Osteoblast (primary cell): ENCODE data around the gene TBXAS1. TPM values are rescaled to one million over a fixed set of nuclear protein-coding genes. Genes with fewer than 3 reads are reported as not detected.
A peak's percentile ranks its signal among the peaks of the same experiment; 100 is the strongest.

ENCODE experiments used
- DNase-seq: peaks from one replicate; pipeline ENCODE4 v3.0.0; 2011; ENCODE audit warnings: low spot score, mixed read lengths; ENCODE audit not compliant: insufficient read length; ENCODE audit errors: missing footprints
- H2AFZ ChIP-seq: 2 replicates; pipeline ENCODE4 v1.6.0; 2011; ENCODE audit warnings: mild to moderate bottlenecking, low read length
- H3K27ac ChIP-seq: 2 replicates; pipeline ENCODE4 v1.5.1; 2011; ENCODE audit warnings: mild to moderate bottlenecking, low read depth, low read length, moderate library complexity
- H3K27me3 ChIP-seq: 2 replicates; pipeline ENCODE4 v1.6.0; 2012; ENCODE audit warnings: mild to moderate bottlenecking, control low read depth, inconsistent platforms, low read length, moderate library complexity; ENCODE audit not compliant: insufficient read depth
- H3K36me3 ChIP-seq: 2 replicates; pipeline ENCODE4 v1.5.1; 2011; ENCODE audit warnings: mild to moderate bottlenecking, low read length, control low read depth, moderate library complexity; ENCODE audit not compliant: insufficient read depth
- H3K4me1 ChIP-seq: 2 replicates; pipeline ENCODE4 v1.5.1; 2011; ENCODE audit warnings: mild to moderate bottlenecking, low read length, control low read depth, moderate library complexity; ENCODE audit not compliant: insufficient read depth
- H3K4me2 ChIP-seq: 2 replicates; pipeline ENCODE4 v1.6.0; 2011; ENCODE audit warnings: mild to moderate bottlenecking, low read length; ENCODE audit not compliant: insufficient read depth
- H3K4me3 ChIP-seq: fragments of 200-600 bp; sonication (generic); 3 replicates; pipeline ENCODE4 v1.5.1; 2012; ENCODE audit warnings: mild to moderate bottlenecking, low read length, inconsistent platforms; ENCODE audit not compliant: insufficient read depth
- H3K79me2 ChIP-seq: 2 replicates; pipeline ENCODE4 v1.6.0; 2012; ENCODE audit warnings: mild to moderate bottlenecking, low read length, control low read depth, inconsistent platforms; ENCODE audit not compliant: insufficient read depth
- H3K9me3 ChIP-seq: 2 replicates; pipeline ENCODE4 v1.5.1; 2011; ENCODE audit warnings: low read depth, low read length, control low read depth
- H4K20me1 ChIP-seq: 2 replicates; pipeline ENCODE4 v1.6.0; 2012; ENCODE audit warnings: mild to moderate bottlenecking, low read length, control low read depth; ENCODE audit not compliant: insufficient read depth
- CTCF ChIP-seq: IDR thresholded peaks from 2 replicates; pipeline ENCODE4 v1.5.1; 2011; ENCODE audit warnings: mild to moderate bottlenecking, low read depth, low read length, moderate library complexity; ENCODE audit errors: extremely low read depth
- total RNA-seq: library from RNA; depleted of rRNA; stranded (reverse); fragments of >200 nt; gene quantifications from 2 replicates; pipeline ENCODE4 v1.2.3, GENCODE V29; 2012

The TBXAS1 gene
- total RNA-seq, 1 donor: 0.72 TPM

GRCh38 chr7:140057143-140057535 is 228.1 kb downstream of the TBXAS1 start:
- Histone ChIP-seq H3K4me3 (no peak overlapping the region), H3K9me3 (no peaks in the 10 kb centered on the region), H3K27me3 (no peaks in the 10 kb centered on the region), H2AFZ (no peak overlapping the region), H3K36me3 (no peaks in the 10 kb centered on the region), H4K20me1 (no peaks in the 10 kb centered on the region), H3K4me2 (no peak overlapping the region), H3K79me2 (peaks cover 13% of the 10 kb centered on the region), H3K27ac (no peak overlapping the region), H3K4me1 (peaks cover 33% of the 10 kb centered on the region)
- no peak for TF ChIP-seq CTCF
- DNase-seq: no peak

- Histone ChIP-seq H4K20me1 (no peaks in the 10 kb centered on the region), H3K4me2 (no peak overlapping the region), H3K27ac (no peak overlapping the region), H3K9me3 (no peaks in the 10 kb centered on the region), H3K27me3 (no peaks in the 10 kb centered on the region), H3K4me3 (no peak overlapping the region), H3K36me3 (no peaks in the 10 kb centered on the region), H2AFZ (no peak overlapping the region), H3K4me1 (peaks cover 33% of the 10 kb centered on the region), H3K79me2 (peaks cover 13% of the 10 kb centered on the region)
- no peak for DNase-seq
- no peak for TF ChIP-seq CTCF
Observed at GRCh38 chr7:140058517-140058916, 229.5 kb downstream of the TBXAS1 start.

- peaks cover 33% of the 10 kb centered on the region for H3K4me1 ChIP-seq
- peak overlapping the region; percentile 52 for H3K27ac ChIP-seq
- DNase-seq: peak; percentile 90
- H3K27me3 ChIP-seq: no peaks in the 10 kb centered on the region
- no peaks in the 10 kb centered on the region for H3K36me3 ChIP-seq
- TF ChIP-seq CTCF: no peak
- peaks cover 13% of the 10 kb centered on the region for H3K79me2 ChIP-seq
- no peak overlapping the region for H2AFZ ChIP-seq
- H3K4me2 ChIP-seq: peak overlapping the region; percentile 31
- no peaks in the 10 kb centered on the region for H3K9me3 ChIP-seq
- H3K4me3 ChIP-seq: no peak overlapping the region
- H4K20me1 ChIP-seq: no peaks in the 10 kb centered on the region
Observed at GRCh38 chr7:140059273-140060242, 230.5 kb downstream of the TBXAS1 start.

- Histone ChIP-seq H3K4me1 (peaks cover 33% of the 10 kb centered on the region), H2AFZ (no peak overlapping the region), H4K20me1 (no peaks in the 10 kb centered on the region), H3K79me2 (peaks cover 13% of the 10 kb centered on the region), H3K9me3 (no peaks in the 10 kb centered on the region), H3K27me3 (no peaks in the 10 kb centered on the region), H3K36me3 (no peaks in the 10 kb centered on the region), H3K4me3 (no peak overlapping the region), H3K27ac (peak overlapping the region; percentile 52), H3K4me2 (peak overlapping the region; percentile 81)
- TF ChIP-seq CTCF: no peak
- no peak for DNase-seq
Observed at GRCh38 chr7:140060243-140060630, 231.2 kb downstream of the TBXAS1 start.
